Hepatocyte (in vitro differentiated cells): ENCODE measurements around the gene UCMA.

Experiments used
- CTCF ChIP-seq: fragments of 200-600 bp; sonication (generic); IDR thresholded peaks from 2 replicates; pipeline ENCODE4 v1.5.1; 2016; ENCODE audit warnings: antibody characterized with exemption, mild to moderate bottlenecking; ENCODE audit not compliant: poor library complexity
- EZH2 ChIP-seq: fragments of 200-600 bp; sonication (generic); IDR thresholded peaks from 2 replicates; pipeline ENCODE4 v1.6.1; 2016; ENCODE audit warnings: antibody characterized with exemption, mild to moderate bottlenecking, borderline replicate concordance
- EZH2phosphoT487 ChIP-seq: fragments of 200-600 bp; sonication (generic); IDR thresholded peaks from one replicate; pipeline ENCODE4 v1.6.1; 2018; ENCODE audit warnings: antibody characterized with exemption, mild to moderate bottlenecking, low read depth, moderate library complexity; ENCODE audit not compliant: unreplicated experiment, severe bottlenecking

GRCh38 chr10:13195016-13195415 lies 39.2 kb downstream of the UCMA start:
- no peak for TF ChIP-seq CTCF
- TF ChIP-seq EZH2, result no peak
- TF ChIP-seq EZH2phosphoT487, result no peak
